Body of pancreas (tissue), 4 donors: ENCODE measurements around the gene TSTD2. TPM values are rescaled to one million over a fixed set of nuclear protein-coding genes. Genes with fewer than 3 reads are reported as not detected.
"Not testable (repeated sequence)": the region's sequence is repeated elsewhere in the genome, so short reads cannot be mapped to it uniquely, and the experiment has no call there.

Source experiments
- ATAC-seq: fragments of 150-250 bp; one replicate; pipeline ENCODE4 v1.9.1; 2016
- DNase-seq, 4 donors: peaks; one replicate each; pipeline ENCODE4 v3.0.0-alpha.2; 2019
- H3K27ac ChIP-seq, 4 donors: fragments of 200-600 bp; sonication (generic); 1 replicate in 3 of 4; 2 replicates in 1 of 4; pipeline versions ENCODE4 v1.5.1 to v1.6.1; 2016 to 2019; ENCODE audit warnings: mild to moderate bottlenecking in 1 of 4, mixed read lengths in 1 of 4, moderate library complexity in 1 of 4
- H3K27me3 ChIP-seq, 2 donors: fragments of 200-600 bp; sonication (generic); one replicate each; pipeline ENCODE4 v1.6.0; 2016; ENCODE audit warnings: mild to moderate bottlenecking in 1 of 2
- H3K36me3 ChIP-seq, 2 donors: fragments of 200-600 bp; sonication (generic); replicated peaks in 1 of 2; 2 replicates each; pipeline ENCODE4 v1.5.1; 2016; ENCODE audit warnings: low read depth in 2 of 2; ENCODE audit not compliant: insufficient read depth in 1 of 2
- H3K4me1 ChIP-seq: fragments of 200-600 bp; sonication (generic); one replicate; pipeline ENCODE4 v1.6.0; 2016
- H3K4me3 ChIP-seq, 2 donors: fragments of 200-600 bp; sonication (generic); 1 replicate in 1 of 2; 2 replicates in 1 of 2; pipeline ENCODE4 v1.5.1; 2016 to 2019
- H3K9me3 ChIP-seq, 3 donors: fragments of 200-600 bp; sonication (generic); 1 replicate in 2 of 3; 2 replicates in 1 of 3; pipeline ENCODE4 v1.5.1; 2016
- CTCF ChIP-seq, 7 experiments: fragments of 450-650 bp in 4 of 7; fragments of 200-600 bp in 3 of 7; sonication (generic) in 3 of 7; IDR thresholded peaks; one replicate each; pipeline ENCODE4 v1.5.1; 2016 to 2019; ENCODE audit warnings: antibody characterized with exemption in 7 of 7
- POLR2A ChIP-seq, 3 donors: fragments of 450-650 bp; IDR thresholded peaks; one replicate each; pipeline ENCODE4 v1.6.1; 2016; ENCODE audit warnings: antibody characterized with exemption in 3 of 3, mild to moderate bottlenecking in 2 of 3
- WGBS, 2 donors: methylation state at CpG; one replicate each; pipeline ENCODE4 v1.1.5; 2017; 5-methylcytosine and 5-hydroxymethylcytosine counted together
- intact Hi-C: fragments of 100-400 bp; cut with DNase I; formaldehyde crosslinking; loops from one replicate; pipeline ENCODE4 v1.15.1; 2023
- total RNA-seq, 2 donors: library from RNA; depleted of rRNA; stranded (reverse); fragments of >200 nt; gene quantifications; one replicate each; pipeline ENCODE4 v1.1.0, GENCODE V29; 2016

Gene TSTD2
- total RNA-seq, 2 donors from 2014 or later: 10.9 to 16.6 TPM

GRCh38 chr9:97574921-97575672 is 58.1 kb downstream of the TSTD2 start:
- TF ChIP-seq POLR2A (IDR thresholded peaks at IDR 0.05): peak in 1 of 3 donors; percentile 53
- H3K27ac ChIP-seq, H3K9me3 ChIP-seq, intact Hi-C loops, H3K36me3 ChIP-seq, H3K27me3 ChIP-seq, H3K4me1 ChIP-seq, ATAC-seq, H3K4me3 ChIP-seq: not testable (repeated sequence)
- 76 to 83% methylated on average over 21 of the region's 21 CpGs for WGBS, 2 donors
- peak in 1 of 4 donors; percentile 8 for DNase-seq

GRCh38 chr9:97574101-97574571 is 59.0 kb downstream of the TSTD2 start:
- H3K27me3 ChIP-seq, H3K27ac ChIP-seq, H3K9me3 ChIP-seq, DNase-seq, intact Hi-C loops, H3K36me3 ChIP-seq, H3K4me1 ChIP-seq, ATAC-seq, H3K4me3 ChIP-seq: not testable (repeated sequence)
- 92 to 94% methylated on average over 5 to 42 of the region's 47 CpGs for whole genome bisulfite sequencing, 2 donors

GRCh38 chr9:97573482-97574073 is 59.6 kb downstream of the TSTD2 start:
- DNase-seq (no peak), ATAC-seq (no peak)
- no peaks in the 10 kb centered on the region for H3K9me3 ChIP-seq
- H3K4me1 ChIP-seq: no peaks in the 10 kb centered on the region
- H3K4me3 ChIP-seq: no peak overlapping the region
- H3K36me3 ChIP-seq: peaks cover 0 to 4% of the 10 kb centered on the region in 2 donors
- no peak overlapping the region for H3K27ac ChIP-seq
- 92 to 93% methylated on average over 5 of the region's 5 CpGs for WGBS, 2 donors
- TF ChIP-seq CTCF (IDR thresholded peaks at IDR 0.05): no peak
- intact Hi-C loops: no loop called here
- no peaks in the 10 kb centered on the region for H3K27me3 ChIP-seq

- Histone ChIP-seq H3K27me3 (no peaks in the 10 kb centered on the region), H3K4me3 (no peak overlapping the region), H3K4me1 (no peaks in the 10 kb centered on the region), H3K36me3 (peaks cover 0 to 4% of the 10 kb centered on the region in 2 donors), H3K9me3 (no peaks in the 10 kb centered on the region), H3K27ac (no peak overlapping the region)
- DNase-seq (no peak), ATAC-seq (no peak)
- no peak for TF ChIP-seq POLR2A (IDR thresholded peaks at IDR 0.05)
- no peak for TF ChIP-seq CTCF (IDR thresholded peaks at IDR 0.05)
- intact Hi-C loops: no loop called here
- 83 to 92% methylated on average over 4 to 6 of the region's 6 CpGs for WGBS, 2 donors
These were observed 60.2 kb downstream of the TSTD2 start for GRCh38 chr9:97572892-97573365.

GRCh38 chr9:97572196-97572891 is 60.8 kb downstream of the TSTD2 start:
- Histone ChIP-seq H3K36me3 (peaks cover 0 to 4% of the 10 kb centered on the region in 2 donors), H3K9me3 (no peaks in the 10 kb centered on the region), H3K27me3 (no peaks in the 10 kb centered on the region), H3K27ac (no peak overlapping the region), H3K4me1 (no peaks in the 10 kb centered on the region), H3K4me3 (no peak overlapping the region)
- DNase-seq: no peak
- WGBS, 2 donors: 88 to 92% methylated on average over 9 of the region's 9 CpGs
- ATAC-seq: no peak
- intact Hi-C loops: no loop called here
- TF ChIP-seq CTCF (IDR thresholded peaks at IDR 0.05): no peak
- no peak for TF ChIP-seq POLR2A (IDR thresholded peaks at IDR 0.05)
